Panc1 (cell line): ENCODE results near the gene LRMDA.

Experiments used
- CTCF ChIP-seq: fragments of 450-650 bp; IDR thresholded peaks from 2 replicates; pipeline ENCODE4 v1.5.1; 2017; ENCODE audit warnings: mild to moderate bottlenecking
- REST ChIP-seq, 2 experiments: IDR thresholded peaks; 2 replicates each; pipeline ENCODE4 v1.6.1; 2011 to 2012; ENCODE audit warnings: low read depth in 2 of 2, control low read depth in 1 of 2, low read length in 1 of 2, mild to moderate bottlenecking in 1 of 2, moderate library complexity in 1 of 2; ENCODE audit not compliant: insufficient read depth in 1 of 2

- TF ChIP-seq REST (IDR thresholded peaks at IDR 0.05; ENCODE audit: insufficient read depth in 1 of 2, low read depth in 2 of 2, low read length in 1 of 2) (no peak), CTCF (no peak)
Observed at GRCh38 chr10:76037531-76038155, 606.2 kb downstream of the LRMDA start.
